GM19372 (cell line): ENCODE data around the gene APOL5.
"Not testable (repeated sequence)": the region's sequence is repeated elsewhere in the genome, so short reads cannot be mapped to it uniquely, and the experiment has no call there.

ENCODE experiments used
- ATAC-seq: cut with Tn5 transposase; IDR thresholded peaks from one replicate; pipeline ENCODE4 v1.9.1; 2021; ENCODE audit warnings: mild to moderate bottlenecking, low read depth, moderate library complexity; ENCODE audit not compliant: unreplicated experiment

The APOL5 gene, protein sequence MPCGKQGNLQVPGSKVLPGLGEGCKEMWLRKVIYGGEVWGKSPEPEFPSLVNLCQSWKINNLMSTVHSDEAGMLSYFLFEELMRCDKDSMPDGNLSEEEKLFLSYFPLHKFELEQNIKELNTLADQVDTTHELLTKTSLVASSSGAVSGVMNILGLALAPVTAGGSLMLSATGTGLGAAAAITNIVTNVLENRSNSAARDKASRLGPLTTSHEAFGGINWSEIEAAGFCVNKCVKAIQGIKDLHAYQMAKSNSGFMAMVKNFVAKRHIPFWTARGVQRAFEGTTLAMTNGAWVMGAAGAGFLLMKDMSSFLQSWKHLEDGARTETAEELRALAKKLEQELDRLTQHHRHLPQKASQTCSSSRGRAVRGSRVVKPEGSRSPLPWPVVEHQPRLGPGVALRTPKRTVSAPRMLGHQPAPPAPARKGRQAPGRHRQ

DNA sequence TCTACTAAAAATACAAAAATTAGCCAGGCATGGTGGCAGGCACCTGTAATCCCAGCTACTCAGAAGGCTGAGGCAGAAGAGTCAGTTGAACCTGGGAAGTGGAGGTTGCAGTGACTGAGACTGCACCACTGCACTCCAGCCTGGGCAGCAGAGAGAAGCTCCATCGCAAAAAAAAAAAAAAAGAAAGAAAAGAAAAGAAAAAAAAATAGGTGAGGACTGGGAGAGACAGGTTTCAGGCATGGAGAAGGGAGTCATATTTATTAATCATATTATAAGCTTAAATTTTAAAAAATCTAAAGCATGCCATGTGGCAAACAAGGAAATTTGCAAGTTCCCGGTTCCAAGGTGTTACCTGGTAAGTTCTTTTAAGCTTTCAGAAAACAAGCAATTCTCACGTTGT is at the start of gene APOL5:
Gene APOL5 (plus strand): TSS at position 301 of the 400 bp plus-strand sequence. CDS start 0 bp downstream, at position 301.
- ATAC-seq = no peak

- ATAC-seq = no peak
These were observed 43.3 kb upstream of the APOL5 start for GRCh38 chr22:35674335-35674734.

GRCh38 chr22:35676065-35676464 is 41.6 kb upstream of the APOL5 start:
- ATAC-seq = not testable (repeated sequence)

DNA sequence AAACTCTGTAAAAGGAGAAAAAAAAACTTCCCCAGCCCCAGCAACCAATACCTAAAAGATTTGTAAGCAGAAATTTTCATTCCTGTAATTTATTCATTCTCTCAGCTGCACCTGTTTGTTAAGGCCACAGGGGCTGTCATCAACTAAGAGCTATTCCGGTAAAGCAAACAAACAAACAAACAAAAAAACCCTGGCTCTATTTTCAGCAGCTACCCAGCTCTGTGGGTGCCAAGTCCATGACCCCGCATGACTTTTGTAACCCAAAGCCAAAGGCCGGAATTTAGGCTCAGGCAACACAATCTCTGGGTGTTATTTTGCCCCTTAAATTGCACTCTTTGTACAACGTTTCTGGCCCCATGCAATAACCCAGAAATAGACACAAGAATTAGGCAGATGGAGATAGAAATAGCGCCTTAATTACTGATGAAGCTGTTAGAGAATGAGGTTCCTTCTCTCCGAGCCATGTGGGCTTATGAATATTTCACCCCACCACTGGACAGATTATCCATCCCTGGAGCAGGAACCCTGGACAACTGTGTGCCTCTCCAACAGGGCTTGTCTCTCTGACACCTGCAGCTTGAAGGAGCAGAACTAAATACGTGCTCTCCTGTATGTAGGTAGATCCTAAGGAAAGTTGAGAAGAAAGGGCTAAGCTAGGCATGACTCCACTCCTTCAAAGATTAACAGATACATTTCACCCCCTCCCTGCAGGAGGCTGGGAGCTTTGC is 40.0 kb upstream of the APOL5 start:
- no peak for ATAC-seq

GRCh38 chr22:35678836-35679235 is 38.8 kb upstream of the APOL5 start:
- no peak for ATAC-seq

GRCh38 chr22:35679492-35679891 is 38.2 kb upstream of the APOL5 start:
- not testable (repeated sequence) for ATAC-seq

GRCh38 chr22:35681454-35682052 is 36.1 kb upstream of the APOL5 start:
- no peak for ATAC-seq

DNA sequence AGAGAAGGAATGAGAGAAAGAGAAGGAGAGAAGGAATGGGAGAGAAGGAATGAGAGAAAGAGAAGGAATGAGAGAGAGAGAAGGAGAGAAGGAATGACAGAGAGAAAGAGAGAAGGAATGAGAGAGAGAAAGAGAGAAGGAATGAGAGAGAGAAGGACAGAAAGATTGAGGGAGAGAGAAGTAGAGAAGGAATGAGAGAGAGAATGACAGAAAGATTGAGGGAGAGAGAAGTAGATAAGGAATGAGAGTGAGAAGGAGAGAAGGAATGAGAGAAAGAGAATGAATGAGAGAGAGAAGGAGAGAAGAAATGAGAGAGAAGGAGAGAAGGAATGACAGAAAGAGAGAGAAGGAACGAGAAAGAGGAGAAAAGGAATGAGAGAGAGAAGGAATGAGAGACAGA is 34.1 kb upstream of the APOL5 start:
- ATAC-seq = no peak

DNA sequence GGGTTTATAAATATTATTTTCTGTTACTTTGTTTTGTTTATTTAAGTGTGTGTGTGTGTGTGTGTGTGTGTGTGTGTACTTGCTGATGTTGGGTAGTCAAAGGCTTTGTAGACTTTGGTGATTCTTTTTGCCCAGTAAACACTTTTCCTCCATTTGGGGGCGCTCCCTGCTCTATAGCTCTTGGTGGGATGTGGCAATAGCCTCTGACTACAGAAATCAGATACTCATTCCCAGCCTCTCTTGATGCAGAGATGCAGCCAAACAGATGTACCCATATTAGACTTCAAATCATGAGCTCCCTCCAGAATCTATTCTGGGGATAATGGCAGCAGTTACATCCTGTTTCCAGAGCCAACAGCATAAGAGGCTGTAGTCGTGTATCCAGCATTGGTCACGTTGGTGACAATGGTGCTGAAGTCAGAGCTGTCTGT is 33.4 kb upstream of the APOL5 start:
- ATAC-seq = no peak

DNA sequence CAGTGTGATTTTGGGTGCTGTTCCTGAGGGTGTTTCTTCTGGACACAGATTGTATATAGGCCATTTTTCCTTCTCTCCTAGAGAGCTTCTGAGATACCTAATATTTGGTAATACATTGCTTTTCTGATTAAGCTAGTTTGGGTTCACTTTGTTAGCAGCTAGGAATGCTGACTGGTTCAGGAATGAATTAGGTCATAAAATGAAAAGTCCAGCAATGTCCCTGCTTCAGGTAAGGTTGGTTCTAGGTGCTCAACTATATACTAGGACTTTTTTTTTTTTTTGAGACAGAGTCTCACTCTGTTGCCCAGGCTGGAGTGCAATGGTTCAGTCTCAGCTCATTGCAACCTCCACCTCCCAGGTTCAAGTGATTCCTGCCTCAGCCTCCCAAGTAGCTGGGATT is 32.9 kb upstream of the APOL5 start:
- no peak for ATAC-seq

- ATAC-seq = no peak
These were observed 31.9 kb upstream of the APOL5 start for GRCh38 chr22:35685731-35686130.

- no peak for ATAC-seq
These were observed 31.4 kb upstream of the APOL5 start for GRCh38 chr22:35686298-35686697.

DNA sequence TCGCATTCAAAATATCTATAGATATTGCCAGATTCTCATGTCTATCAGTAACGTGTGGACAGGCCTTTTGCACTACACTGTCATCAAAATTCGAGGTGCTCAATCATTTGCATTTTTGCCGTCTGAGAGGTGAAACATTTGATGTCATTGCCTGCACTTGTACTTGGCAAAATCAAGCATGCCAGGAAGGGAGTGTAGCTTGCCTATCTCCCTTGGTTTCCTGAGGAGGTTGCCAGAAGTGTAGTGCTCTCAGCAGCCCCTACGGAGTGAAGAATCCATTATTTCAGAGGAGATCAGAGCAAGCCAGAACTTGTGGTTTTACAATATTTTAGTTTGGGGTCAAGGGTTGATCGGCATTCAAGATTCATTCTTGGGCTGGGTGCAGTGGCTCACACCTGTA is 30.2 kb upstream of the APOL5 start:
- no peak for ATAC-seq

- ATAC-seq = no peak
These were observed 28.6 kb upstream of the APOL5 start for GRCh38 chr22:35688913-35689675.

DNA sequence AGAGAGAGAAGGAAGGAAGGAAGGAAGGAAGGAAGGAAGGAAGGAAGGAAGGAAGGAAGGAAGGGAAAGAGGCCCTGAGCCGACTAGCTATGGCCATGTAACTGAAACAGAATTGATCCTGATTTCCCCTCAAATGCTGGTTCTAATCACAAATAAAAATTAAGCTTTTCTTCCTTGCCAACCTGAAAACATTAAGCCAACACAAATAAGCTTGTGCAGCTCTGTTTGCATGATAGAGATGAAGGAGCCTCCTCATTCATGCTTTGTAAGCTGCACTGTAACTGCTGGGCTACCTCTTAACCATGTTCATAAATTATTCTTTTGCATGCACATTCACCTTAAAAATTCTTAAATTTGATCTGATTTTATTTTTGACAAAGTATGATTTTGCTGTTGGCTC is 27.7 kb upstream of the APOL5 start:
- no peak for ATAC-seq

GRCh38 chr22:35695202-35695601 is 22.5 kb upstream of the APOL5 start:
- ATAC-seq = no peak

DNA sequence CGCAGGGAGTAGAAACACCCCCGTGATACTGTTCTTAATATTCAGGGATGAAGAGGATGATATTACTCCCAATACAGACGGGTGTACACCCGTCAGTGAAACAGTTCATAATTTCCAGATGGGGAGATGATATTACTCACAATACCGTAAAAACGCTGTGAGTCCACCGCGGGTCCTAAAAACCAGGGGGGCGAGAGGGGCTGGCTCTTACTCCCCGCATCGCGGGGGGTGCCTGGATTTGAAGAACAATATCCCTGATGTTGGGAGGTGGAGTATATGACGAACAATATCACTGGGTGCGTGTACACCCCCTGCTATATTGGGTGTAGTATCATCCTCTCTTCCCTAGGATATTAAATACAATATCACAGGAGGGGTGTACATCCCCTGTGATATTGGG is 20.5 kb upstream of the APOL5 start:
- ATAC-seq = no peak

- ATAC-seq = not testable (repeated sequence)
These were observed 17.8 kb upstream of the APOL5 start for GRCh38 chr22:35699852-35700251.

DNA sequence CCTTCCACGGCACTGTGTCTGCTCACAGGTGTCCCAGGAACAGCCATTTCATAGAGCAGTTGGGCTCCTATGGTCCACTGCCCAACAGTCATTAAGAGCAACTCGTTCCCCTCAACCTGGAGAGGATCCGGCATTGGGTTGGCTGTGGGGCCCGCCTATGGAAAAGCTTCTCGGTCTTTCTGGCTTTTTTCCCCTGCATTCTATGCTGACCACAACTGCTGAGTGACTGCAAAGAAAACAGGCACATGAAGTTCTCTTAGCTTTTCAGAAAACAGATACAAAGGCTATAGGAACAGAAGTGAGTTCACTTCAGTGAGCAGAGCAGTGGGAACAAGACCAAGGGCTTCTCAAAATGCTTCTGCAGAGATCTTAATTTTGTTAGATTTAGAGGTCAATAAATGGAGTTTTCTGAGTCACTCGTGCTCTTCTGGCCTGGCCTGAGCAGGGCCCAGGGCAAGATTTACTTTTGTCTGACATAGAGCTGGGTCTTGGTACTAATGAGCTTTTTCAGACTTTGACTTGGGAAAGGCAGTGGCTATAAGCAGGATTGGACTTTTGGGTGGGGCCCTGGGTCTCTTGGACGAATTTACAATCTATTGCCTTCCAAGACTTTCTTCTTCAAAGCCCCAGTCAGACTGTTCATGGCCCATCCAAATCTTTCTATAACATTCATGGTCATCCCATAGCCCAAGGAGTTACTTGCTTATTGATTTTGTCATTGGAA is 13.6 kb upstream of the APOL5 start:
- no peak for ATAC-seq

GRCh38 chr22:35705141-35705540 is 12.5 kb upstream of the APOL5 start:
- no peak for ATAC-seq
